Measurements from ENCODE around the gene ETNPPL. TPM values are rescaled to one million over a fixed set of nuclear protein-coding genes. Genes with fewer than 3 reads are reported as not detected.

The ETNPPL gene
- total and polyA plus RNA-seq, 9 donors = 0.12 to 0.37 TPM; not detected in 7

DNA sequence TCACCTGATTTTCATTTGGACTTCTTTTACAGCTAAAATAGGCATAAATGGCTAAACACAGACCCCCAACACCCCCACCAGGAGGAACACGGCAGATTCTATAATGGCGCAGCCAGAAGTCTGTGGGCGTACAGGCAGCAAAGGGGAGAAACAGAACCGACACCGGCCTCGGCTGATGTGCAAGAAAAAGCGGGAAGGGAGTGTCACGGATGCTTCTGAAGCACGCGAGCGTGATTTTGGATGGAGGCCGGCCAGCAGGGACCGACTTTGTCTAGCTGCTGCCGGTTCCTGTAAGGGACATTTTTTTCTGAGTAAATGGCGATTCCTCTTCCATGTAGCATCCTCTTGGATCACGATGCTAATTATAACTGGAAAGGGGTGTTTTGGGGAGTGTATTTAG, 24.9 kb upstream of the ETNPPL start:
- H3K4me3 ChIP-seq (ENCODE audit: low read length) = no peak overlapping the region
- H3K4me1 ChIP-seq (ENCODE audit: control insufficient read depth, insufficient read depth, low read length) = no peaks in the 10 kb centered on the region
- H3K36me3 ChIP-seq (ENCODE audit: control insufficient read depth, insufficient read depth, low read length) = no peaks in the 10 kb centered on the region
- WGBS (ENCODE audit: insufficient coverage) = 96% methylated on average over 10 of the region's 16 CpGs
- H3K27ac ChIP-seq (ENCODE audit: low read length) = no peak overlapping the region
- no peaks in the 10 kb centered on the region for H3K27me3 ChIP-seq (ENCODE audit: control insufficient read depth, insufficient read depth, low read length)
- H3K9me3 ChIP-seq (replicated peaks; ENCODE audit: control insufficient read depth, low read depth, low read length) = no peaks in the 10 kb centered on the region
- DNase-seq = no peak

DNA sequence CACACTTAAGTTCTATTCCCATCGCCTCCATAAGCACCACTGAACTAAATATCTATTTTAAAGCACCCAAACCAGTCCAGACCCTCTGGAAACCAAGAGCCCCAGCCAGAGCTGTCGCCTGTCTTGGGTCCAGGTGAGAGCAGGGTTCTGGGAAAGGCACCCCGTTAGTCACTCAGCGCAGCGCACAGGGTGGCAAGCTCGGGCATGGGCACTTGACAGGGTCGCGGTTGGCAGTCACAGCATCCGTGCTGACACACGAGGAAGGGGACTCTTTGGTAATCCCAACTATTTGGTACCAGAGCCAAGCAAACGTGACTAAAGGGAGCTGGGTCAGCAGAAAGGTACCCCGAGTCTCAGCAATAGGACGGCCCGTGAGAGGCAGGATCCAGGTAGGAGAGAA, 24.3 kb upstream of the ETNPPL start:
- no peak for DNase-seq
- WGBS (ENCODE audit: insufficient coverage) = 86% methylated on average over 13 of the region's 14 CpGs
- Histone ChIP-seq H3K4me3 (ENCODE audit: low read length) (no peak overlapping the region), H3K27me3 (ENCODE audit: control insufficient read depth, insufficient read depth, low read length) (no peaks in the 10 kb centered on the region), H3K27ac (ENCODE audit: low read length) (no peak overlapping the region), H3K9me3 (replicated peaks; ENCODE audit: control insufficient read depth, low read depth, low read length) (no peaks in the 10 kb centered on the region), H3K4me1 (ENCODE audit: control insufficient read depth, insufficient read depth, low read length) (no peaks in the 10 kb centered on the region), H3K36me3 (ENCODE audit: control insufficient read depth, insufficient read depth, low read length) (no peaks in the 10 kb centered on the region)

DNA sequence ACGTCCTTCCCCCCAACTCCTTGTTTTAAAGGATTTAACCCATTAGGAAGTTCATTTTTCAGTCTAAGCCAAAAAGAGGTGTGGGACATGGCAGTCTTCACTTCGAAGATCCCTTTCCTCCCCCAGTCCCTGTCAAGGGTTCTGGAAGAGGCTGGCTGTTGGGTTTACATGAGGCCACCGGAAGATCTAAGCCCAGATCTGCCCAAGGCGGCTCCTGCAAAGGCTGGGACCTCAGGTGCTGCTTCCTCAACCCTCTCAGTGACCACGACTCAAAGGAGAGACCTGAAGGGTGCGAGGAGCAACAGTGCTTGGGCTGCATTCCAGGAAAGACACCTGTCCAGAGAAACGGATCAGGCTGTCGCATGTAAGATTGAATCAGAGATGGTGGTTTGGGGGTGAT, 23.5 kb upstream of the ETNPPL start:
- WGBS (ENCODE audit: insufficient coverage) = 84% methylated on average over 6 of the region's 8 CpGs

DNA sequence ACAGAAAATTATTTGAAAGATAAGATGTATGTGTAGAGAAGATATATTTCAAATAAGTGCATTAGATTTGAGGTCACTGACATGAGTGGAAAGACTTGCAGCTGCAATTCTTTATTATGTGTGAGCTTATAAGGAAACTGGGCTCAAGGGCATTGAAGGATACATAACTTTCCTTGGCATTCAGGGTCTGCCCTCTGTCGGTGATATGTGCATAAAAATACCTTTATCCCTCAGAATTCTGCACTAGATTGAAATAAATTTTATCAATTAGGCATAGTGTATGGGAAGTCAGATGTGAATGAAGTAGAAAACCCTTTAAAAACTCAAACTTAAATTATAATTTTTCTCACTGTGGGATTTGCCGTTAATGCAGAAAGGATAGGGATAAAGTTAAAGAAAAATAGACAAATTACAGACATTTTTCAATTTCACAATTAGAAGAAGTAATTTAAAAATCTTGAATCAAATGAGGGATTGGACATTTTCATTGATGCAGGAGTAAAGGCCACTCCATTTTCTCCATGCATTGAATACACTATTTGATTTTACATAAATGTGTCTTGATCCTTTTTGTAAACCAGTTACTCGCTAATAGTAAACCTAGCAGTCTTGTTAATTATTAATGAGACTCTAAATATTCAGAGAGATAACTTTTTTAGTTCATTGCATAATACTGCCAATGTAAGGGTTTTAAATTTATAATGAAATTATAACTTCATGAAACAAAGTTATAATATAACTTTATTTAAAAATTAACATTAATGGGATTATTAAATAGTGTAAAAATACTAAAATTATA, 21.0 kb upstream of the ETNPPL start:
- no peak overlapping the region for H3K4me3 ChIP-seq (ENCODE audit: low read length)
- H3K9me3 ChIP-seq (replicated peaks; ENCODE audit: control insufficient read depth, low read depth, low read length) = no peaks in the 10 kb centered on the region
- no peaks in the 10 kb centered on the region for H3K36me3 ChIP-seq (ENCODE audit: control insufficient read depth, insufficient read depth, low read length)
- no peaks in the 10 kb centered on the region for H3K4me1 ChIP-seq (ENCODE audit: control insufficient read depth, insufficient read depth, low read length)
- H3K27ac ChIP-seq (ENCODE audit: low read length) = no peak overlapping the region
- DNase-seq = no peak
- H3K27me3 ChIP-seq (ENCODE audit: control insufficient read depth, insufficient read depth, low read length) = no peaks in the 10 kb centered on the region
- no CpG with 5 or more reads among the region's 3 CpGs for whole genome bisulfite sequencing (ENCODE audit: insufficient coverage)

More for the DNA sequence above, 23.5 kb upstream of the ETNPPL start:
- DNase-seq = no peak
- Histone ChIP-seq H3K4me3 (ENCODE audit: low read length) (no peak overlapping the region), H3K9me3 (replicated peaks; ENCODE audit: control insufficient read depth, low read depth, low read length) (no peaks in the 10 kb centered on the region), H3K4me1 (ENCODE audit: control insufficient read depth, insufficient read depth, low read length) (no peaks in the 10 kb centered on the region), H3K27me3 (ENCODE audit: control insufficient read depth, insufficient read depth, low read length) (no peaks in the 10 kb centered on the region), H3K36me3 (ENCODE audit: control insufficient read depth, insufficient read depth, low read length) (no peaks in the 10 kb centered on the region), H3K27ac (ENCODE audit: low read length) (no peak overlapping the region)

DNA sequence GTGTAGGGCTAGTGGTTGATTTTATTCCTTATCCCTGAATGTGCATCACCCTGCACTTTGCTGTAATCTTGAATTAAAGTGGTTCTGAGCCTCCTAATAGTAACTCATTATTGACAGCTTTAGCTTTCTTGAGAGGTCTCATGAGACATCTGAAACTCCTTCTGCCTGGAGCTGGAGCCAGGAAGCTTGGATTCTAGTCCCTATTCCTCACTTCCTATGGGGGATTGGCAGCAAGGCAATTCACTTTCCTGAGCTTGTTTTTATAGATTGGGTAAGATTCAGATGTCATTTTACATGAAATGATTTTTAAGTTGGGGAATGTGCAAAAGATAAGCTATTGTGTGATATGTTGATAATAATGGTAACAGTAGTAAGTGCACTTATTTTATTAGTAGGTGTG, 17.1 kb upstream of the ETNPPL start:
- Histone ChIP-seq H3K9me3 (replicated peaks; ENCODE audit: control insufficient read depth, low read depth, low read length) (no peaks in the 10 kb centered on the region), H3K4me3 (ENCODE audit: low read length) (no peak overlapping the region), H3K4me1 (ENCODE audit: control insufficient read depth, insufficient read depth, low read length) (no peaks in the 10 kb centered on the region), H3K27me3 (ENCODE audit: control insufficient read depth, insufficient read depth, low read length) (no peaks in the 10 kb centered on the region), H3K36me3 (ENCODE audit: control insufficient read depth, insufficient read depth, low read length) (no peaks in the 10 kb centered on the region), H3K27ac (ENCODE audit: low read length) (no peak overlapping the region)
- no peak for DNase-seq

DNA sequence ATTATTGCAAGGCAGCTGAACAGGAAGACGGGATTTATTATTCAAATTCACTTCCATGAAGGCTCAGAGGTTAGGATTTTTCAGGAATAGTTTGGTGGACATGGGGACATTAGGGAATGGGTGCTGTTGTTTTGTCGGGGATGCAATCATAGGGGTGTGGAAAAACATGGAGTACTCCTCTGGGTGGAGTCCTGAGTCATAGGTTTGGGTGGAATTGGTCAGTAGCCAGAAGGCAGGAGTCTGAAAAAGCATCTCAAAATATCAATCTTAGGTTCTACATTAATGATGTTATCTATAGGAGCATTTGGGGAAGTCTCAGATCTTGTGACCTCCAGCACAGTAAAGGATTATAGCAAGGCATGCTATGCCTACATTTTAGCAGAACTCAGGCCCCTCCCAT, 14.5 kb upstream of the ETNPPL start:
- H3K4me3 ChIP-seq (ENCODE audit: low read length) = no peak overlapping the region
- H3K27ac ChIP-seq (ENCODE audit: low read length) = no peak overlapping the region
- H3K27me3 ChIP-seq (ENCODE audit: control insufficient read depth, insufficient read depth, low read length) = no peaks in the 10 kb centered on the region
- no peaks in the 10 kb centered on the region for H3K36me3 ChIP-seq (ENCODE audit: control insufficient read depth, insufficient read depth, low read length)
- no peaks in the 10 kb centered on the region for H3K4me1 ChIP-seq (ENCODE audit: control insufficient read depth, insufficient read depth, low read length)
- H3K9me3 ChIP-seq (replicated peaks; ENCODE audit: control insufficient read depth, low read depth, low read length) = no peaks in the 10 kb centered on the region
- DNase-seq = no peak
- 100% methylated on average over 1 of the region's 2 CpGs for WGBS (ENCODE audit: insufficient coverage)

DNA sequence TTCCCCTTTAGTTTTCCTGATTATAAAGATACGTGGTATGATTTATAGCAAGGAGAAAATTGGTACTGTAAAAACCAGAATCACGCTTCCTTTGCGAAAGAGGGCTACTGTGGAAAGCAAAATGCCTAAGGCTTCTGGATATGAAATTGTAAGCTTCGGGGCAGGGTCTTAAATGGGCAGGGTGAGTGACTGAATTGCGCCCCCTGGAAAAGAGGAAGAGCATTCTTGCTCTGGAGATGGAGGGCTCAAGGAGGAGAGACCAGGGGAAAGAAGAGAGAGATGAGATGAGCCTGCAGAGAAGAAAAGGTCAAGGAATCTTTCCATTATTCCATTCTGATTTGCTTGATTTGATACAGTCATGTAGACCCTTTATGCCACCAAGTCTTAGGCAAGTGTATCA, 13.1 kb upstream of the ETNPPL start:
- no peak overlapping the region for H3K27ac ChIP-seq (ENCODE audit: low read length)
- no peaks in the 10 kb centered on the region for H3K27me3 ChIP-seq (ENCODE audit: control insufficient read depth, insufficient read depth, low read length)

DNA sequence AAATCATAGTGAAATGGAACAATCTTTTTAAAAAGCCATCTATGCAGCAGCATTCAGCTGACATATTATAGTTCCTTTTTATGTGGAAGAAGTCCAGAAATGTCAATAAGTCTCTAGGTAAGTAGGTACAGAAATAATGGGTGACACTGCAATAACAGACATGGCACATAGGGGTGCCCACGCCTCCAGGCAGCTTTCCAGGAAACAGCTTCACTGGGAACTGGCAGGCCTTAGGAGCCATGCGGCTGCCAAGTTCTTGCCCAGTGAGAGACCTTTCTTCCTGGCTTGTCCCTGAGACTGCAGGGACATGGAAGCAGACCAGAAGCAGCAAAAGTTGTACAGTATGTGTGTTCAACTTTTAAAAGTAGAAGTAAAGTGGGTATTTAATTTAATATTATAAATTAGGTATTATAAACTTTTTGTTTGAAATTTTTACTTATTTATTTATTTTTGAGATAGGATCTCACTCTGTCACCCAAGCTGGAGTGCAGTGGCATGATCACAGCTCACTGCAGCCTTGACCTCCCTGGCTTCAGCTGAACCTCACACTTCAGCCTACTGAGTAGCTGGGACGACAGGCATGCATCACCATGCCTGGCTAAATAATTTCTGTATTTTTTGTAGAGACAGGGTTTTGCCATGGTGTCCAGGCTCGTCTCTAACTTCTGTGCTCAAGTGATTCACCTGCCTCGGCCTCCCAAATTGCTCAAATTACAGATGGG, 12.1 kb upstream of the ETNPPL start:
- H3K27ac ChIP-seq (ENCODE audit: low read length) = no peak overlapping the region
- no peaks in the 10 kb centered on the region for H3K4me1 ChIP-seq (ENCODE audit: control insufficient read depth, insufficient read depth, low read length)
- H3K36me3 ChIP-seq (ENCODE audit: control insufficient read depth, insufficient read depth, low read length) = no peaks in the 10 kb centered on the region
- H3K9me3 ChIP-seq (replicated peaks; ENCODE audit: control insufficient read depth, low read depth, low read length) = no peaks in the 10 kb centered on the region
- H3K4me3 ChIP-seq (ENCODE audit: low read length) = no peak overlapping the region
- WGBS (ENCODE audit: insufficient coverage) = 72% methylated on average over 4 of the region's 5 CpGs
- no peaks in the 10 kb centered on the region for H3K27me3 ChIP-seq (ENCODE audit: control insufficient read depth, insufficient read depth, low read length)
- peak; percentile 7 for DNase-seq

More for the DNA sequence above, 13.1 kb upstream of the ETNPPL start:
- 90% methylated on average over 4 of the region's 5 CpGs for WGBS (ENCODE audit: insufficient coverage)
- Histone ChIP-seq H3K4me1 (ENCODE audit: control insufficient read depth, insufficient read depth, low read length) (no peaks in the 10 kb centered on the region), H3K9me3 (replicated peaks; ENCODE audit: control insufficient read depth, low read depth, low read length) (no peaks in the 10 kb centered on the region), H3K36me3 (ENCODE audit: control insufficient read depth, insufficient read depth, low read length) (no peaks in the 10 kb centered on the region), H3K4me3 (ENCODE audit: low read length) (no peak overlapping the region)
- no peak for DNase-seq

DNA sequence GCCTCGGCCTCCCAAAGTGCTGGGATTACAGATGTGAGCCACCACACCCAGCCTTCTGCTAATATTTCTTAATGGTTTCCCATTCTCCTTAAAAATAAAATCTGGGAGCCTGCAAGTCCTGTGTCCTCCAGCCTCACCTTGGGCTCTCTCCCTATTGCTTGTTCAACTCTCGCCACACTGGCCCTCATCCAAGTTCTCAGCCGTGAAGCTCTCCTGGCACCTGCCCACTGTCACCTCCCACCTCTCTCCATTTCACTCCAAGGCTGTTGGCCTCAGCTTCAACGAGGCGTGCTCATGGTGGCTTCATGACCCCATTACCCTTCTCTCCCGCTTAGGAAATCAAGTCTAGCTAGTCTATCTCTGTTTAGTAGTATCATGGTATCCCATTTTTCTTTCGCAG, 9.5 kb upstream of the ETNPPL start:
- H3K27ac ChIP-seq (ENCODE audit: low read length) = no peak overlapping the region
- H3K27me3 ChIP-seq (ENCODE audit: control insufficient read depth, insufficient read depth, low read length) = no peaks in the 10 kb centered on the region
- H3K36me3 ChIP-seq (ENCODE audit: control insufficient read depth, insufficient read depth, low read length) = no peaks in the 10 kb centered on the region
- 76% methylated on average over 3 of the region's 7 CpGs for whole genome bisulfite sequencing (ENCODE audit: insufficient coverage)
- H3K4me3 ChIP-seq (ENCODE audit: low read length) = no peak overlapping the region
- no peaks in the 10 kb centered on the region for H3K9me3 ChIP-seq (replicated peaks; ENCODE audit: control insufficient read depth, low read depth, low read length)
- no peak for DNase-seq
- H3K4me1 ChIP-seq (ENCODE audit: control insufficient read depth, insufficient read depth, low read length) = no peaks in the 10 kb centered on the region

DNA sequence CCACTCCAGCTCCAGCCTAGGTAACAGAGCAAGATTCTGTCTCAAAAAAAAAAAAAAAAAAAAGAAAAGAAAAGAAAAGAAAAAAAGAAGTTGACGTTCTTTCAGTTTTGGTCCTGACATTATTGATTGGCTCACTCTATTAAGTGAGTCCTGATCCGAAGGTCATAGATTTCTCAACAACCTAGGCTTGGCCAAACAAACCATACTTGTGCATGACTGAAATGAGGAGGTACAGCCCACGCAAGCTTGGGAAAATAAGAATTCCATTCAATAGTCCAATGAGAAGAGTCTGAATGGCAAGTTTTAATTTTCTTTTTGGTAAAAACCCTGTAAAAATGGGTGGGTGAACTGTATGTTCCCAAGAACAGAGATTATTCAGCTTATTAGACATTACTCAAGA, 3.2 kb upstream of the ETNPPL start:
- Histone ChIP-seq H3K27ac (ENCODE audit: low read length) (no peak overlapping the region), H3K36me3 (ENCODE audit: control insufficient read depth, insufficient read depth, low read length) (no peaks in the 10 kb centered on the region), H3K27me3 (ENCODE audit: control insufficient read depth, insufficient read depth, low read length) (peaks cover 22% of the 10 kb centered on the region), H3K4me3 (ENCODE audit: low read length) (no peak overlapping the region), H3K9me3 (replicated peaks; ENCODE audit: control insufficient read depth, low read depth, low read length) (peaks cover 2% of the 10 kb centered on the region), H3K4me1 (ENCODE audit: control insufficient read depth, insufficient read depth, low read length) (peaks cover 12% of the 10 kb centered on the region)
- 80% methylated on average over 1 of the region's 3 CpGs for WGBS (ENCODE audit: insufficient coverage)
- no peak for DNase-seq

All from muscle of leg (tissue), 11 donors.